ENCODE measurements around the gene MAP1S. TPM values are rescaled to one million over a fixed set of nuclear protein-coding genes. Genes with fewer than 3 reads are reported as not detected.

The MAP1S gene
- polyA plus RNA-seq, 1 donor from 2014 or later, result 5.8 TPM

DNA sequence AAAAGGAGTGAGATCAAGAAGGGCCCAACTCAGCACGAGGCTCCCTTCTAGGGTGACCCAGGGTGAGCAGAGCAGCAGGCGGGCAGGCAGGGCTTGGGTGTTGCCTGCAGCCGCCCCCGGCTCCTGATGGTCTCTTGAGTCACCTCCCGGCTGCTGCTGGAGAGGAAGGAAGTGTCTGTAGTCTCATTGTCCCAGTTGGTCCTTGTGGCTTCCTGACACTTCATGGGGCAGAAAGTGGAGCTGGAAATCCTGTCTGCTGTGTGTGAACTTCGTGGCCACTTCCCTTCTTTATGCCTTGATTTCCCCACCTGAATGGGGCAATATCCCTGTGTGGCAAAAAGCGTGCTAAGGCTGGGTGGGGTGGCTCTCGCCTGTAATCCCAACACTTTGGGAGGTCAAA, 2.5 kb downstream of the MAP1S start:
- no peak overlapping the region for H3K4me2 ChIP-seq (ENCODE audit: low read length)
- peaks cover 4% of the 10 kb centered on the region for H4K20me1 ChIP-seq (ENCODE audit: insufficient read depth)
- no peaks in the 10 kb centered on the region for H3K9me2 ChIP-seq (ENCODE audit: insufficient read depth, low read length)
- H3K27ac ChIP-seq (ENCODE audit: low read length), result no peak overlapping the region
- no peak overlapping the region for H3K9ac ChIP-seq (ENCODE audit: low read length)
- H3K79me2 ChIP-seq (replicated peaks; ENCODE audit: insufficient read depth, low read length), result peaks cover 23% of the 10 kb centered on the region
- H3K9me3 ChIP-seq (ENCODE audit: low read length), result no peaks in the 10 kb centered on the region
- no peak overlapping the region for H3K4me3 ChIP-seq (ENCODE audit: low read length)
- no peaks in the 10 kb centered on the region for H3K36me3 ChIP-seq (ENCODE audit: insufficient read depth, low read length)
- H2AFZ ChIP-seq (ENCODE audit: low read depth, low read length), result no peak overlapping the region
- H3K27me3 ChIP-seq (ENCODE audit: insufficient read depth, low read depth, low read length), result no peaks in the 10 kb centered on the region
- H3F3A ChIP-seq (ENCODE audit: insufficient read depth, low read length, poor library complexity, severe bottlenecking), result no peaks in the 10 kb centered on the region
- TF ChIP-seq EP300 (conservative IDR thresholded peaks at IDR 0.05; ENCODE audit: poor library complexity, severe bottlenecking) (no peak), TAF1 (IDR thresholded peaks at IDR 0.05; ENCODE audit: low read depth) (no peak), SMC3 (conservative IDR thresholded peaks at IDR 0.05; ENCODE audit: poor library complexity) (no peak)
- TF ChIP-seq, protein P1, sequence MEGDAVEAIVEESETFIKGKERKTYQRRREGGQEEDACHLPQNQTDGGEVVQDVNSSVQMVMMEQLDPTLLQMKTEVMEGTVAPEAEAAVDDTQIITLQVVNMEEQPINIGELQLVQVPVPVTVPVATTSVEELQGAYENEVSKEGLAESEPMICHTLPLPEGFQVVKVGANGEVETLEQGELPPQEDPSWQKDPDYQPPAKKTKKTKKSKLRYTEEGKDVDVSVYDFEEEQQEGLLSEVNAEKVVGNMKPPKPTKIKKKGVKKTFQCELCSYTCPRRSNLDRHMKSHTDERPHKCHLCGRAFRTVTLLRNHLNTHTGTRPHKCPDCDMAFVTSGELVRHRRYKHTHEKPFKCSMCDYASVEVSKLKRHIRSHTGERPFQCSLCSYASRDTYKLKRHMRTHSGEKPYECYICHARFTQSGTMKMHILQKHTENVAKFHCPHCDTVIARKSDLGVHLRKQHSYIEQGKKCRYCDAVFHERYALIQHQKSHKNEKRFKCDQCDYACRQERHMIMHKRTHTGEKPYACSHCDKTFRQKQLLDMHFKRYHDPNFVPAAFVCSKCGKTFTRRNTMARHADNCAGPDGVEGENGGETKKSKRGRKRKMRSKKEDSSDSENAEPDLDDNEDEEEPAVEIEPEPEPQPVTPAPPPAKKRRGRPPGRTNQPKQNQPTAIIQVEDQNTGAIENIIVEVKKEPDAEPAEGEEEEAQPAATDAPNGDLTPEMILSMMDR (IDR thresholded peaks at IDR 0.05; ENCODE audit: poor library complexity, severe bottlenecking), result no peak

DNA sequence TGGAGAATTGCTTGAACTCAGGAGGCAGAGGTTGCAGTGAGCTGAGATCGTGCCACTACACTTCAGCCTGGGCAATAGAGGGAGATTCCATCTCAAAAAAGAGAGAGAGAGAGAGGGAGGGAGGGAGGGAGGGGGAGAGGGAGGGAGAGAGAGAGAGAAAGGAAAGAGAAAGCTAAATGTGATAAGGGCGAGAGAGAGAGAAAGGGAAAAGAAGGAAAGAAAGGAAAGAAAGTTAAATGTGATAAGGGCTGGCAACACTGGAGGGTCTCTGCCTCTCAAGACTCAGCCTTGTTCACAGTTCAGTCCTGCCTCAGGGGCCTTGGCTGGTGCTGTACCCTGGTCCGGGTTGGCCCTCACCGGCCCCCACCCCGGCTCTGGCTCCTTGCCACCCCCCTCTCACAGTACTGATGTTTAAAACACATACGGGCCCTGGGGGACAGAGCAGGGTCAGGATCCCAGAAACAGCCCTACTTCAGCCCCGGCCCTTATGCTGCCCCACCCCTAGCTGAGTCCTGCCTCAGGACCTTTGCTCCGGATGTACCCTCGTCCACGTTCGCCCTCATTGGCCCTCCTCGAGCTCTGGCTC, 3.5 kb downstream of the MAP1S start:
- H3K9ac ChIP-seq (ENCODE audit: low read length), result no peak overlapping the region
- no peak overlapping the region for H2AFZ ChIP-seq (ENCODE audit: low read depth, low read length)
- peaks cover 4% of the 10 kb centered on the region for H4K20me1 ChIP-seq (ENCODE audit: insufficient read depth)
- H3K27ac ChIP-seq (ENCODE audit: low read length), result no peak overlapping the region
- H3K4me3 ChIP-seq (ENCODE audit: low read length), result no peak overlapping the region
- H3K9me3 ChIP-seq (ENCODE audit: low read length), result no peaks in the 10 kb centered on the region
- H3K27me3 ChIP-seq (ENCODE audit: insufficient read depth, low read depth, low read length), result no peaks in the 10 kb centered on the region
- no peaks in the 10 kb centered on the region for H3F3A ChIP-seq (ENCODE audit: insufficient read depth, low read length, poor library complexity, severe bottlenecking)
- peaks cover 23% of the 10 kb centered on the region for H3K79me2 ChIP-seq (replicated peaks; ENCODE audit: insufficient read depth, low read length)
- TF ChIP-seq, protein P1 (IDR thresholded peaks at IDR 0.05; ENCODE audit: poor library complexity, severe bottlenecking), result no peak
- TF ChIP-seq, protein P2, sequence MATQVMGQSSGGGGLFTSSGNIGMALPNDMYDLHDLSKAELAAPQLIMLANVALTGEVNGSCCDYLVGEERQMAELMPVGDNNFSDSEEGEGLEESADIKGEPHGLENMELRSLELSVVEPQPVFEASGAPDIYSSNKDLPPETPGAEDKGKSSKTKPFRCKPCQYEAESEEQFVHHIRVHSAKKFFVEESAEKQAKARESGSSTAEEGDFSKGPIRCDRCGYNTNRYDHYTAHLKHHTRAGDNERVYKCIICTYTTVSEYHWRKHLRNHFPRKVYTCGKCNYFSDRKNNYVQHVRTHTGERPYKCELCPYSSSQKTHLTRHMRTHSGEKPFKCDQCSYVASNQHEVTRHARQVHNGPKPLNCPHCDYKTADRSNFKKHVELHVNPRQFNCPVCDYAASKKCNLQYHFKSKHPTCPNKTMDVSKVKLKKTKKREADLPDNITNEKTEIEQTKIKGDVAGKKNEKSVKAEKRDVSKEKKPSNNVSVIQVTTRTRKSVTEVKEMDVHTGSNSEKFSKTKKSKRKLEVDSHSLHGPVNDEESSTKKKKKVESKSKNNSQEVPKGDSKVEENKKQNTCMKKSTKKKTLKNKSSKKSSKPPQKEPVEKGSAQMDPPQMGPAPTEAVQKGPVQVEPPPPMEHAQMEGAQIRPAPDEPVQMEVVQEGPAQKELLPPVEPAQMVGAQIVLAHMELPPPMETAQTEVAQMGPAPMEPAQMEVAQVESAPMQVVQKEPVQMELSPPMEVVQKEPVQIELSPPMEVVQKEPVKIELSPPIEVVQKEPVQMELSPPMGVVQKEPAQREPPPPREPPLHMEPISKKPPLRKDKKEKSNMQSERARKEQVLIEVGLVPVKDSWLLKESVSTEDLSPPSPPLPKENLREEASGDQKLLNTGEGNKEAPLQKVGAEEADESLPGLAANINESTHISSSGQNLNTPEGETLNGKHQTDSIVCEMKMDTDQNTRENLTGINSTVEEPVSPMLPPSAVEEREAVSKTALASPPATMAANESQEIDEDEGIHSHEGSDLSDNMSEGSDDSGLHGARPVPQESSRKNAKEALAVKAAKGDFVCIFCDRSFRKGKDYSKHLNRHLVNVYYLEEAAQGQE (IDR thresholded peaks at IDR 0.05; ENCODE audit: borderline replicate concordance), result no peak
- H3K36me3 ChIP-seq (ENCODE audit: insufficient read depth, low read length), result no peaks in the 10 kb centered on the region
- H3K4me2 ChIP-seq (ENCODE audit: low read length), result no peak overlapping the region
- no peaks in the 10 kb centered on the region for H3K9me2 ChIP-seq (ENCODE audit: insufficient read depth, low read length)

DNA sequence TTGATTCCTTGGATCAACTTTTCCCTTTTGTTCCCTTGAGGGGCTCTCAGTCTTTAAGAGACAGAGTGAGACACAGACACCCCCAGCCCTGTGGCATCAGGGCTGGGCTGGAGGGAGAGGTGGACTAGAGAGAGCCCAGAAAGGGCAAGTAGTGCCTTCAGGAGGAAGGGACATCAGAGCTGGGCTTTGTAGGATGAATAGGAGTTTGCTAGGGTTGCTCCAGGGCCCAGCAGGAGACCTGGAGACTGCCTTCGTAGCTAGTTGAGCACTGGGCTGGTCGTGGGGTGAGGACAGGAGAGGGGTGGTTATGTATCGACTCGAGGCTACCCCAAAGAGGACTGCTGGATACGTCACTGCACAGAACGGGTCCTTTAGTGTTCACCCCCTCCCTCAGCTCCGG, 5.4 kb downstream of the MAP1S start:
- no peak overlapping the region for H3K4me3 ChIP-seq (ENCODE audit: low read length)
- no peak overlapping the region for H2AFZ ChIP-seq (ENCODE audit: low read depth, low read length)
- H3F3A ChIP-seq (ENCODE audit: insufficient read depth, low read length, poor library complexity, severe bottlenecking), result no peaks in the 10 kb centered on the region
- H3K27me3 ChIP-seq (ENCODE audit: insufficient read depth, low read depth, low read length), result no peaks in the 10 kb centered on the region
- no peaks in the 10 kb centered on the region for H3K9me2 ChIP-seq (ENCODE audit: insufficient read depth, low read length)
- peaks cover 16% of the 10 kb centered on the region for H3K79me2 ChIP-seq (replicated peaks; ENCODE audit: insufficient read depth, low read length)
- no peak overlapping the region for H3K4me2 ChIP-seq (ENCODE audit: low read length)
- H3K27ac ChIP-seq (ENCODE audit: low read length), result no peak overlapping the region
- H4K20me1 ChIP-seq (ENCODE audit: insufficient read depth), result peaks cover 4% of the 10 kb centered on the region
- H3K9me3 ChIP-seq (ENCODE audit: low read length), result no peaks in the 10 kb centered on the region
- no peaks in the 10 kb centered on the region for H3K36me3 ChIP-seq (ENCODE audit: insufficient read depth, low read length)
- H3K9ac ChIP-seq (ENCODE audit: low read length), result no peak overlapping the region
- TF ChIP-seq SMC3 (conservative IDR thresholded peaks at IDR 0.05; ENCODE audit: poor library complexity) (no peak), MXI1 (conservative IDR thresholded peaks at IDR 0.05; ENCODE audit: poor library complexity, severe bottlenecking) (no peak), POLR2AphosphoS5 (IDR thresholded peaks at IDR 0.05) (no peak), EP300 (conservative IDR thresholded peaks at IDR 0.05; ENCODE audit: poor library complexity, severe bottlenecking) (no peak), TAF1 (IDR thresholded peaks at IDR 0.05; ENCODE audit: low read depth) (no peak), RAD21 (conservative IDR thresholded peaks at IDR 0.05) (no peak), EZH2 (IDR thresholded peaks at IDR 0.05; ENCODE audit: borderline replicate concordance, insufficient read depth, low read length, poor library complexity, severe bottlenecking) (no peak)
- TF ChIP-seq, protein P2 (IDR thresholded peaks at IDR 0.05; ENCODE audit: borderline replicate concordance), result no peak
